HEK293 (cell line): ENCODE measurements around the gene ZNF524.

Source experiments
- FEZF1 ChIP-seq: fragments of 450-650 bp; formaldehyde crosslinking; IDR thresholded peaks from 2 replicates; pipeline ENCODE4 v1.5.1; 2016; ENCODE audit warnings: missing biosample characterization, missing genetic modification characterization
- GLIS1 ChIP-seq: fragments of 450-650 bp; formaldehyde crosslinking; IDR thresholded peaks from 2 replicates; pipeline ENCODE4 v1.5.1; 2016; ENCODE audit warnings: missing biosample characterization, missing genetic modification characterization
- RBAK ChIP-seq: fragments of 450-650 bp; formaldehyde crosslinking; IDR thresholded peaks from 2 replicates; pipeline ENCODE4 v1.5.1; 2016; ENCODE audit warnings: missing biosample characterization, missing genetic modification characterization
- SCRT2 ChIP-seq: fragments of 450-650 bp; formaldehyde crosslinking; IDR thresholded peaks from 2 replicates; pipeline ENCODE4 v1.5.1; 2016; ENCODE audit warnings: missing biosample characterization, missing genetic modification characterization
- SP3 ChIP-seq: fragments of 450-650 bp; formaldehyde crosslinking; IDR thresholded peaks from 2 replicates; pipeline ENCODE4 v1.5.1; 2016; ENCODE audit warnings: missing biosample characterization, missing genetic modification characterization
- TCF7L2 ChIP-seq: IDR thresholded peaks from 2 replicates; pipeline ENCODE4 v1.6.1; 2011; ENCODE audit warnings: low read depth, mild to moderate bottlenecking, inconsistent platforms, low read length, moderate library complexity, borderline replicate concordance
- ZBTB21 ChIP-seq: fragments of 450-650 bp; formaldehyde crosslinking; IDR thresholded peaks from 2 replicates; pipeline ENCODE4 v1.5.1; 2017; ENCODE audit warnings: missing biosample characterization, missing genetic modification characterization
- ZBTB48 ChIP-seq: fragments of 450-650 bp; formaldehyde crosslinking; IDR thresholded peaks from 2 replicates; pipeline ENCODE4 v1.5.1; 2016; ENCODE audit warnings: missing biosample characterization, missing genetic modification characterization
- ZNF132 ChIP-seq: fragments of 450-650 bp; formaldehyde crosslinking; IDR thresholded peaks from 2 replicates; pipeline ENCODE4 v1.5.1; 2017; ENCODE audit warnings: missing biosample characterization, missing genetic modification characterization, borderline replicate concordance
- ZNF174 ChIP-seq: fragments of 450-650 bp; formaldehyde crosslinking; IDR thresholded peaks from 2 replicates; pipeline ENCODE4 v1.5.0; 2017; ENCODE audit warnings: missing biosample characterization, mild to moderate bottlenecking, missing genetic modification characterization
- ZNF211 ChIP-seq: fragments of 450-650 bp; formaldehyde crosslinking; IDR thresholded peaks from 2 replicates; pipeline ENCODE4 v1.5.1; 2016; ENCODE audit warnings: low read depth, missing biosample characterization, missing genetic modification characterization
- ZNF239 ChIP-seq: fragments of 450-650 bp; formaldehyde crosslinking; IDR thresholded peaks from 2 replicates; pipeline ENCODE4 v1.5.1; 2016; ENCODE audit warnings: missing biosample characterization, missing genetic modification characterization
- ZNF302 ChIP-seq: fragments of 450-650 bp; formaldehyde crosslinking; IDR thresholded peaks from 2 replicates; pipeline ENCODE4 v1.5.1; 2016; ENCODE audit warnings: missing biosample characterization, missing genetic modification characterization, low read depth
- ZNF341 ChIP-seq: fragments of 450-650 bp; formaldehyde crosslinking; IDR thresholded peaks from 2 replicates; pipeline ENCODE4; 2016; ENCODE audit warnings: low read depth, missing biosample characterization, missing genetic modification characterization
- ZNF391 ChIP-seq: fragments of 450-650 bp; formaldehyde crosslinking; IDR thresholded peaks from 2 replicates; pipeline ENCODE4 v1.5.1; 2016; ENCODE audit warnings: low read depth, missing biosample characterization, missing genetic modification characterization, borderline replicate concordance
- ZNF501 ChIP-seq: fragments of 450-650 bp; formaldehyde crosslinking; IDR thresholded peaks from 2 replicates; pipeline ENCODE4 v1.5.1; 2016; ENCODE audit warnings: missing biosample characterization, missing genetic modification characterization
- ZNF510 ChIP-seq: fragments of 450-650 bp; formaldehyde crosslinking; IDR thresholded peaks from 2 replicates; pipeline ENCODE4 v1.5.1; 2018; ENCODE audit warnings: mild to moderate bottlenecking, missing genetic modification characterization, missing biosample characterization; ENCODE audit not compliant: insufficient replicate concordance
- ZNF549 ChIP-seq: fragments of 450-650 bp; IDR thresholded peaks from 2 replicates; pipeline ENCODE4 v1.5.1; 2018; ENCODE audit warnings: missing biosample characterization, missing genetic modification characterization, mild to moderate bottlenecking, inconsistent platforms, moderate library complexity
- ZNF623 ChIP-seq: fragments of 450-650 bp; formaldehyde crosslinking; IDR thresholded peaks from 2 replicates; pipeline ENCODE4 v1.5.1; 2016; ENCODE audit warnings: missing biosample characterization, missing genetic modification characterization
- ZNF624 ChIP-seq: fragments of 450-650 bp; formaldehyde crosslinking; IDR thresholded peaks from 2 replicates; pipeline ENCODE4 v1.5.1; 2017; ENCODE audit warnings: missing biosample characterization, missing genetic modification characterization
- ZNF664 ChIP-seq: fragments of 450-650 bp; formaldehyde crosslinking; IDR thresholded peaks from 2 replicates; pipeline ENCODE4 v1.5.1; 2016; ENCODE audit warnings: missing biosample characterization, missing genetic modification characterization
- ZNF776 ChIP-seq: fragments of 450-650 bp; formaldehyde crosslinking; IDR thresholded peaks from 2 replicates; pipeline ENCODE4 v1.5.0; 2017; ENCODE audit warnings: missing biosample characterization, missing genetic modification characterization, borderline replicate concordance
- ZNF777 ChIP-seq: fragments of 450-650 bp; formaldehyde crosslinking; IDR thresholded peaks from 2 replicates; pipeline ENCODE4 v1.5.1; 2017; ENCODE audit warnings: missing biosample characterization, missing genetic modification characterization, borderline replicate concordance
- ZNF792 ChIP-seq: fragments of 450-650 bp; formaldehyde crosslinking; IDR thresholded peaks from 2 replicates; pipeline ENCODE4 v1.5.1; 2016; ENCODE audit warnings: missing biosample characterization, missing genetic modification characterization
- TF ChIP-seq, protein P1 (sequence below): fragments of 450-650 bp; formaldehyde crosslinking; IDR thresholded peaks from 2 replicates; pipeline ENCODE4 v1.5.1; 2016; ENCODE audit warnings: missing biosample characterization, missing genetic modification characterization, borderline replicate concordance
- TF ChIP-seq, protein P2 (sequence below): sonication (generic); formaldehyde crosslinking; IDR thresholded peaks from 2 replicates; pipeline ENCODE4 v1.8.1; 2022; ENCODE audit warnings: mild to moderate bottlenecking, moderate library complexity, missing genetic modification reagents
- TF ChIP-seq, protein P3 (sequence below): fragments of 450-650 bp; formaldehyde crosslinking; IDR thresholded peaks from 2 replicates; pipeline ENCODE4 v1.5.1; 2016; ENCODE audit warnings: missing biosample characterization, missing genetic modification characterization
- TF ChIP-seq, protein P4 (sequence below): IDR thresholded peaks from 2 replicates; pipeline ENCODE4 v1.6.1; 2011; ENCODE audit warnings: mild to moderate bottlenecking, low read depth, low read length, borderline replicate concordance
- TF ChIP-seq, protein P5 (sequence below): fragments of 450-650 bp; formaldehyde crosslinking; IDR thresholded peaks from 2 replicates; pipeline ENCODE4 v1.5.1; 2016; ENCODE audit warnings: missing biosample characterization, missing genetic modification characterization
- TF ChIP-seq, protein P6 (sequence below): fragments of 450-650 bp; formaldehyde crosslinking; IDR thresholded peaks from 2 replicates; pipeline ENCODE4 v1.5.1; 2016; ENCODE audit warnings: missing biosample characterization, missing genetic modification characterization, low read depth

The ZNF524 gene

DNA sequence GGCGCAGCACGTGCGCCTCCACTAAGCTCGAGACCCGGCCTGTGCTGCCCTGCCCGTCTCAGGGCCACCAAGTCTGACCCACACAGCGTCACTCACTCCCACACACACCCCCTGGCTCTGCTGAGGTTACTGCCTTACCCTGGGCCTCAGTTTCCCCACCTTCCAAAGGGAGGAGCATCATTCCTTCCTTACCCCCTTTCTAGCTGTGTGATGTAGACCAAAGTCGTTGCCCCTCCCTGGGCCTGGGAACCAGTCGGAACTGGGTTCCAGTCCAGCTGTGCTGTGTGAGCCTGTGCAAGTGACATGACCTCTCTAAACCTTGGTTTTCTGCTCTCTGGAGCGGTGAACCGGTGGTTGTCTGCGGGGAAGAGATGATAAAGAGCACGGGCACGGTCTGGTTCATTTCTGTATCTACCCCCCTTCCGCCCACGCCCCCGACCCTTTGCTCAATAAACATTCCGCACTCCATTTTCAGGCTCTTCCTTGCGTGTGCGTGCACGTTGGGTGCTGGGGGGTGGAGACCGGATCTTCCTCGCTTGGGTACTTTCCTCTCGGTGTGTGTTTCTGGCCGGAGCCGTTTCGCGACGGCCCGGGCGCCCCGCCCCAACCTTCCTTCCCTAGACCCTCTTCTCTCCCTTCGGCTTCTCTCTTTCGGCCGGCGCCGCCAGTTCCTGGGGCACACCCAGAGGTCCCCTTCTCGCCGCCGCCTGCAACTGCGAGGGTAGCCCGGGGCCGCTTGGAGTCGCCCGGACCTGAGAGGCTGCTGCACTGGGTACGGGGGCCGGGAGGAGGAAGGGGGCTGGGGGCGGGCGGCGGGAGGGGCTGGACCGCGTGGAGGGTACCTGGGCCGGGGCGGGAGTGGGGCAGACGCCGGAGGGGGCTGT, 43.2 kb downstream of the ZNF524 start, which contains the start of gene ZNF581 (continued):
- TF ChIP-seq, protein P1, sequence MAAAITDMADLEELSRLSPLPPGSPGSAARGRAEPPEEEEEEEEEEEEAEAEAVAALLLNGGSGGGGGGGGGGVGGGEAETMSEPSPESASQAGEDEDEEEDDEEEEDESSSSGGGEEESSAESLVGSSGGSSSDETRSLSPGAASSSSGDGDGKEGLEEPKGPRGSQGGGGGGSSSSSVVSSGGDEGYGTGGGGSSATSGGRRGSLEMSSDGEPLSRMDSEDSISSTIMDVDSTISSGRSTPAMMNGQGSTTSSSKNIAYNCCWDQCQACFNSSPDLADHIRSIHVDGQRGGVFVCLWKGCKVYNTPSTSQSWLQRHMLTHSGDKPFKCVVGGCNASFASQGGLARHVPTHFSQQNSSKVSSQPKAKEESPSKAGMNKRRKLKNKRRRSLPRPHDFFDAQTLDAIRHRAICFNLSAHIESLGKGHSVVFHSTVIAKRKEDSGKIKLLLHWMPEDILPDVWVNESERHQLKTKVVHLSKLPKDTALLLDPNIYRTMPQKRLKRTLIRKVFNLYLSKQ (tag by site-specific recombination) = no peak
- peak; percentile 74 for TF ChIP-seq ZBTB21 (tag by site-specific recombination)
- TF ChIP-seq ZNF777 (tag by site-specific recombination) = no peak; the same call in 1 of the 2 replicates
- no peak; the same call in 1 of the 2 replicates for TF ChIP-seq ZNF792 (tag by site-specific recombination)
- peak; percentile 96; the same call in 1 of the 2 replicates for TF ChIP-seq ZNF391 (tag by site-specific recombination)
- peak; percentile 95 for TF ChIP-seq SP3 (tag by site-specific recombination)
- no peak for TF ChIP-seq ZNF776
- no peak for TF ChIP-seq TCF7L2
- TF ChIP-seq ZNF239 (tag by site-specific recombination) = peak; percentile 56; the same call in 1 of the 2 replicates
- TF ChIP-seq ZNF341 (tag by site-specific recombination) = peak; percentile 95
- no peak for TF ChIP-seq RBAK
- peak; percentile 51; the same call in 1 of the 2 replicates for TF ChIP-seq ZNF664 (tag by site-specific recombination)
- TF ChIP-seq, protein P2, sequence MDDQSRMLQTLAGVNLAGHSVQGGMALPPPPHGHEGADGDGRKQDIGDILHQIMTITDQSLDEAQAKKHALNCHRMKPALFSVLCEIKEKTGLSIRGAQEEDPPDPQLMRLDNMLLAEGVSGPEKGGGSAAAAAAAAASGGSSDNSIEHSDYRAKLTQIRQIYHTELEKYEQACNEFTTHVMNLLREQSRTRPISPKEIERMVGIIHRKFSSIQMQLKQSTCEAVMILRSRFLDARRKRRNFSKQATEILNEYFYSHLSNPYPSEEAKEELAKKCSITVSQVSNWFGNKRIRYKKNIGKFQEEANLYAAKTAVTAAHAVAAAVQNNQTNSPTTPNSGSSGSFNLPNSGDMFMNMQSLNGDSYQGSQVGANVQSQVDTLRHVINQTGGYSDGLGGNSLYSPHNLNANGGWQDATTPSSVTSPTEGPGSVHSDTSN = no peak; the same call in 1 of the 2 replicates
- no peak for TF ChIP-seq ZNF211 (tag by site-specific recombination)
- no peak for TF ChIP-seq ZNF174
- no peak for TF ChIP-seq ZNF132 (tag by site-specific recombination)
- TF ChIP-seq, protein P3, sequence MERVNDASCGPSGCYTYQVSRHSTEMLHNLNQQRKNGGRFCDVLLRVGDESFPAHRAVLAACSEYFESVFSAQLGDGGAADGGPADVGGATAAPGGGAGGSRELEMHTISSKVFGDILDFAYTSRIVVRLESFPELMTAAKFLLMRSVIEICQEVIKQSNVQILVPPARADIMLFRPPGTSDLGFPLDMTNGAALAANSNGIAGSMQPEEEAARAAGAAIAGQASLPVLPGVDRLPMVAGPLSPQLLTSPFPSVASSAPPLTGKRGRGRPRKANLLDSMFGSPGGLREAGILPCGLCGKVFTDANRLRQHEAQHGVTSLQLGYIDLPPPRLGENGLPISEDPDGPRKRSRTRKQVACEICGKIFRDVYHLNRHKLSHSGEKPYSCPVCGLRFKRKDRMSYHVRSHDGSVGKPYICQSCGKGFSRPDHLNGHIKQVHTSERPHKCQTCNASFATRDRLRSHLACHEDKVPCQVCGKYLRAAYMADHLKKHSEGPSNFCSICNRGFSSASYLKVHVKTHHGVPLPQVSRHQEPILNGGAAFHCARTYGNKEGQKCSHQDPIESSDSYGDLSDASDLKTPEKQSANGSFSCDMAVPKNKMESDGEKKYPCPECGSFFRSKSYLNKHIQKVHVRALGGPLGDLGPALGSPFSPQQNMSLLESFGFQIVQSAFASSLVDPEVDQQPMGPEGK (tag by site-specific recombination) = peak; percentile 97
- no peak for TF ChIP-seq ZNF302 (tag by site-specific recombination)
- no peak; the same call in 1 of the 2 replicates for TF ChIP-seq ZNF623 (tag by site-specific recombination)
- TF ChIP-seq, protein P4, sequence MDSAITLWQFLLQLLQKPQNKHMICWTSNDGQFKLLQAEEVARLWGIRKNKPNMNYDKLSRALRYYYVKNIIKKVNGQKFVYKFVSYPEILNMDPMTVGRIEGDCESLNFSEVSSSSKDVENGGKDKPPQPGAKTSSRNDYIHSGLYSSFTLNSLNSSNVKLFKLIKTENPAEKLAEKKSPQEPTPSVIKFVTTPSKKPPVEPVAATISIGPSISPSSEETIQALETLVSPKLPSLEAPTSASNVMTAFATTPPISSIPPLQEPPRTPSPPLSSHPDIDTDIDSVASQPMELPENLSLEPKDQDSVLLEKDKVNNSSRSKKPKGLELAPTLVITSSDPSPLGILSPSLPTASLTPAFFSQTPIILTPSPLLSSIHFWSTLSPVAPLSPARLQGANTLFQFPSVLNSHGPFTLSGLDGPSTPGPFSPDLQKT = no peak
- TF ChIP-seq ZNF510 (tag by site-specific recombination) = no peak
- peak; percentile 90 for TF ChIP-seq ZNF501 (tag by site-specific recombination)
- no peak for TF ChIP-seq ZNF549 (tag by site-specific recombination)
- no peak; the same call in 1 of the 2 replicates for TF ChIP-seq GLIS1 (tag by site-specific recombination)
- no peak for TF ChIP-seq ZNF624
- peak; percentile 82 for TF ChIP-seq ZBTB48 (tag by site-specific recombination)
- TF ChIP-seq FEZF1 = peak; percentile 30; the same call in 1 of the 2 replicates
- TF ChIP-seq SCRT2 (tag by site-specific recombination) = no peak
- TF ChIP-seq, protein P5, sequence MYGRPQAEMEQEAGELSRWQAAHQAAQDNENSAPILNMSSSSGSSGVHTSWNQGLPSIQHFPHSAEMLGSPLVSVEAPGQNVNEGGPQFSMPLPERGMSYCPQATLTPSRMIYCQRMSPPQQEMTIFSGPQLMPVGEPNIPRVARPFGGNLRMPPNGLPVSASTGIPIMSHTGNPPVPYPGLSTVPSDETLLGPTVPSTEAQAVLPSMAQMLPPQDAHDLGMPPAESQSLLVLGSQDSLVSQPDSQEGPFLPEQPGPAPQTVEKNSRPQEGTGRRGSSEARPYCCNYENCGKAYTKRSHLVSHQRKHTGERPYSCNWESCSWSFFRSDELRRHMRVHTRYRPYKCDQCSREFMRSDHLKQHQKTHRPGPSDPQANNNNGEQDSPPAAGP = peak; percentile 87
- TF ChIP-seq, protein P6, sequence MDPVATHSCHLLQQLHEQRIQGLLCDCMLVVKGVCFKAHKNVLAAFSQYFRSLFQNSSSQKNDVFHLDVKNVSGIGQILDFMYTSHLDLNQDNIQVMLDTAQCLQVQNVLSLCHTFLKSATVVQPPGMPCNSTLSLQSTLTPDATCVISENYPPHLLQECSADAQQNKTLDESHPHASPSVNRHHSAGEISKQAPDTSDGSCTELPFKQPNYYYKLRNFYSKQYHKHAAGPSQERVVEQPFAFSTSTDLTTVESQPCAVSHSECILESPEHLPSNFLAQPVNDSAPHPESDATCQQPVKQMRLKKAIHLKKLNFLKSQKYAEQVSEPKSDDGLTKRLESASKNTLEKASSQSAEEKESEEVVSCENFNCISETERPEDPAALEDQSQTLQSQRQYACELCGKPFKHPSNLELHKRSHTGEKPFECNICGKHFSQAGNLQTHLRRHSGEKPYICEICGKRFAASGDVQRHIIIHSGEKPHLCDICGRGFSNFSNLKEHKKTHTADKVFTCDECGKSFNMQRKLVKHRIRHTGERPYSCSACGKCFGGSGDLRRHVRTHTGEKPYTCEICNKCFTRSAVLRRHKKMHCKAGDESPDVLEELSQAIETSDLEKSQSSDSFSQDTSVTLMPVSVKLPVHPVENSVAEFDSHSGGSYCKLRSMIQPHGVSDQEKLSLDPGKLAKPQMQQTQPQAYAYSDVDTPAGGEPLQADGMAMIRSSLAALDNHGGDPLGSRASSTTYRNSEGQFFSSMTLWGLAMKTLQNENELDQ (tag by site-specific recombination) = no peak
